ENCODE measurements around the gene CTNNA3.

The CTNNA3 gene

DNA sequence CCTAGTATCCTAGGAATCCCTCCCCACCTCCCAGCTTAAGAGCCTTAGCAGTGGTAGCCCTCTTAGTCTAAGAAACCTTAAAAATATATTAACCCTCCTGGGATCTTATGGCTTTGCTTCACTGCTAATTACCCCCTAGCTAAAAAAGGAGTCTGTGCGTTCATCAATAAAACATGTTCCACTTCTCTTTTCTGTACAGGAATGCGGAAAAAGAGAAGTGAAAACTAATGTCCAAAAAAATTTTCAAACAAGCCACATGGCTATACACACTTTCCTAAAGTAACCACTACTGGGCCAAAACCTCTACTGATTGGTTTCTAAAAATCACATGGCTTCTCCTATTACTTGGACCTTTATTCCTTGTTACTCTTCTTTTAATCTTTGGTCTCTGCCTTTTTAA is 1437.3 kb downstream of the CTNNA3 start:
- no peak for DNase-seq

DNA sequence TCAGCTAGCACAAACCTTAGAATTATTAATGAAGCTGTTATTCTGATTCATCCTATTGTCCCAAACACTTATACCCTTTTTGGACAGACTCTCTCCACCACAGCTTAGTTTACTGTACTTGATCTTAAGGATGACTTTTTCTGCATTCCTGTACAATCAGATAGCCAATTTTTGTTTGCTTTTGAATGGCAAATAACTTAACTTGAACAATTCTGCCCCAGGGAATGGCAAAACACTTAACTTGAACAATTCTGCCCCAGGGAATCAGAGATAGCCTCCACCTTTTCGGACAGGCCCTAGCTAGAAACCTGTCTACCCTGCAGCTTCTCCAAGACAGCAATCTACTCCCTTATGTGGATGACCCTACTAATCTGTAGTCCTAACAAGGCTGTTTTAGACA is 1438.2 kb downstream of the CTNNA3 start:
- DNase-seq, result no peak

DNA sequence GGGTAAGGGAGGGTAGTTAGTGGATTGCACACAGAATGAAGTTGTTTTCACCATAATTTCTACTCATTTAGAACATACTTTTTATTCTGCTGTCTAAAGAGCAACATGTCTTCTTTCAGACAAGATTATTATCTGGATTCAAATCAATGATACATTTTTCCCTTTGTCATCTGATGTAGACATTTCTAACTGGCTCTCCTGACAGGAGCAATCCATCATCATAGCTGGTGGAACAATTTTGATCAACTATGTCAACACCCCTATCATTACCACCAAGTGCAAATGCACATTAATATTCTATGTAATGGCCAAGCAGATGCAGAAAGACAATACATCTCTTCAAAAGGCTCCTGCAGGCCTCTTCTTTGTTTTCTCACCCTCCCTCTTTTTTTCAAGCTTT is 1443.0 kb downstream of the CTNNA3 start:
- no peak for DNase-seq

DNA sequence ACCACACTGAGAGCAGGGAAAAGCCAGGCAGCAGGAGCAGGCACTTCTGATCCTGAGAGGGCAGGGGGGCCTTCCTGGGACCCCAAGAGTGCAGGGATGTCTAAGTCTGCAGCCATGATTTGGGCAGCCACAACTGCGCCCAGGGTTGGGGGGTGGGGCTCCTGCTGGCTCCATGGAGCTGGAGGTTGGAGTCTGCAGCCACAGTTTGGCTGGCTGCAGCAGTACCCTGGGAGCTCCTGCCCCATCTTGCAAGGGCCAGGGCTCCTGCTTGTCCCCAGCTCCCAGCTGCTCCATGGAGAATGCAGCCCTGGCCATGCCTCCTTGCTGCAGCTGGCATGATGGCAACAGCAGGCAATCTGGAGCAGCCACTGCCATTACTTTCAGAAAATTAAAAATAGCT is 1449.8 kb downstream of the CTNNA3 start:
- no peak for DNase-seq

DNA sequence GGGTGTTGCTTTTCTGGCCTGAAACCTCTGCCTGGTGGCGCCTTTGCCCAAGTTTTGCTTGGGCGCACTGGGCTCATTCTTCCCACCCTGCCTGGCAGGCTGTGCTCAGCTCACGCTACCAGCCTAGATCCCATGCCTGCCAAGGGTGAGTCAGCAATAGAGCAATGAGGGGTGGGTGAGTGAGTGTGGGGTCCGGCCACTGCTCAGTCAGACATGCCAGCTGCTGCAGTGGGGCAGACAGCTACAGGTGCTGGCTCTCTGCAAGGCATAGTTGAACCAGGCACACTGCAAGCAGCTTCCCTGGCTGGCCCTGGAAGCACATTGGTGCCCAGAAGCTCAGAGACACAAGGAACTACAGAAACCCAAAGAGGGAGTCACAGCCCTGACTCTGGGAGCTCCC is 1451.0 kb downstream of the CTNNA3 start:
- DNase-seq, result no peak

DNA sequence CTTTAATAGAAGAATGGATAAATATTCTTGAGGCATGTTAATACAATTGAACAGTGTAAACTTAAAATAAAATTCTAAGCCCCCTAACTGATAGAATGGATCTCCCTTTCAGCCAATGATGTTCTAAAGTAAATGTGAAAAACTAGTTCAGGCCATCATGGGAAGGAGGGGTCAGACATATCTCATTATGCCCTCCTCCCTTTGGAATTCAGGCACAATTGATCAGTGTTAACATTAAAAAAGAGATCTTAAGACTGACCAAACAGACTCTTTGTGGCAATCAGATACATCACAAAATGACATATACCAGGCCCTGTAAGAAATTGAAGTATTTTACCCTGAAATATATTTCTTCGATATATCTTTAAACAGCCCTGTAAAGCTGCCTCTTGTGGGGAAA is 1453.1 kb downstream of the CTNNA3 start:
- DNase-seq, result no peak

DNA sequence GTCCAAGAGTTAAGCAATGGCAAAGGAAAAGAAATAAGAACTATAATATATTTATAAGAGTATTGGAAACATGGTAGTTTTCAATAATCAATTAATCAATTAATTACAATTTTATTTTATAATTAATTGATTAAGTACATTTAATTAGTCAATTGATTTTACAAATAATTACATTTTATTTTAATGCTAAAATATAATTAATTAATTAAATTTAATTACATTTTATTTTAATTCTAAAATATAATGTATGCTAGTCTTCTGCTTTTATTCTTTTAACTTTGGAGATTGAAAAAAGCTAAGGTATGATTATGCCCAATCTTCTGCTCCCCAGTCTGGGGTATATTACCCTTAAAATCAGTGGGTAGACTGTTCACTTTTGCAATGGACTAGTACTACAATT is 1456.9 kb downstream of the CTNNA3 start:
- no peak for DNase-seq

DNA sequence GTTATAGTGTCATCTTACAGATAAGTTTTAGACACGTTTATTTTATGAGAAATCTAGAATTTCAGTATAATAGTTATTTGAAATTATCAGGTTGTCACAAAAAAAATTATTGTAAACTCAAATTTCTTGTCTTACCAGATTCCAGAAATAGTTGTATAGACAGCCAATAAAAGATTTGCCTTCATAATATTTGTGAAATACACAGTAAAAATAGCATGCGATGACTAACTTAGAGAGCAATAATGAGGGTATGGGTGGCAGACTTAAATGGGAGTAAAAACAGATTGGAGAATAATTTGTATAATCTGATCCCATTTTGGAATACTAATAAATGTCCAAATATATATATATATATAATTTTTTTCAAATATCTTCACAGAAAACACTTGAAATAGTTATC is 1457.7 kb downstream of the CTNNA3 start:
- no peak for DNase-seq

DNA sequence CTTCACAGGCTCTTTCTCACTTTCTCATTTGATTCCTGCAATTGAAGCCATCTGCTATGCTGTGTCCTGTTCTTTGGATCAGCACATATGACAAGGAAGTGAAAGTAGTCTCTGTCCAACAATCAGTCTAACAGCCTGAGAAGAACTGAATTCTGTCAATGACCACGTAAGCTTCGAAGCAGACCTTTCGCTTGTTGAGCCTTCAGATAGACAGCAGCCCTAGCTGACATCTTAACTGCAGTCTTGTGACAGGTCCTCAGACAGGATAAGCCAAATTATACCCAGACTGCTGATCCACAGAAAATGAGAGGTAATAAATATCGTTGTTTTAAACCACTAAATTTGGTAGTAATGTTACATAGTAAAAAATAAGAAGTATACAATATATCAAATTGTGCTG is 1461.1 kb downstream of the CTNNA3 start:
- DNase-seq, result no peak

DNA sequence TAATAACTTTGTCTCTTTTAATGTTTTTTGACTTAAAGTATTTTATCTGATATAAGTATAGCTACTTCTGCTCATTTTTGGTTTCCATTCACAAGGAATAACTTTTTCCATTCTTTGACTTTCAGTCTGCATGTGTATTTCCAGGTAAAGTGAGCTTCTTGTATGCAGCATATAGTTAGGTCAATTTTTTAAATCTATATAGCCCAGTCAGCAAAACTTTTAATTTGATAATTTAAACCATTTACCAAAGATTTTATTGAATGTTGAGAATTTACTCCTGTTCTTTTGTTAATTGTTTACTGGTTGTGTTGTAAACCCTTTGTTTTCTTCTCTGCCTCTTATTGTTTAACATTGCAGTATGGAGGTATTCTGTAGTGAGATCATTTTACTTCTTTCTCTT is 1467.1 kb downstream of the CTNNA3 start:
- DNase-seq, result no peak

DNA sequence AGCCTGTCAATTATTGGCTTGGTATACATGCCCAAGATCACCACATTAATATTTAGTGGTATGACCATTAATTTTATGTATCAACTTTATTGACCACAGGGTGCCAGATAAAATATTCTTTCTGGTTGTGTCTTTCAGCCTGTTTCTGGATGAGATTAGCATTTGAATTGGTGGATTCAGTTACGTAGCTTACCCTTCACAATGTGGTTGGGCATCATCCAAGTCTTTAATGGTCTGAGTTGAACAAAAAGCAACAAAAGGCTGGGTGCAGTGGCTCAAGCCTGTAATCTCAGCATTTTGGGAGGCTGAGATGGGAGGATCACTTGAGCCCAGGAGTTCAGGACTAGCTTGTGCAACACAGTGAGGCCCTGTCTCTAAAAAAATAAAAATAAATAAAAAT is 1472.3 kb downstream of the CTNNA3 start:
- DNase-seq, result no peak

DNA sequence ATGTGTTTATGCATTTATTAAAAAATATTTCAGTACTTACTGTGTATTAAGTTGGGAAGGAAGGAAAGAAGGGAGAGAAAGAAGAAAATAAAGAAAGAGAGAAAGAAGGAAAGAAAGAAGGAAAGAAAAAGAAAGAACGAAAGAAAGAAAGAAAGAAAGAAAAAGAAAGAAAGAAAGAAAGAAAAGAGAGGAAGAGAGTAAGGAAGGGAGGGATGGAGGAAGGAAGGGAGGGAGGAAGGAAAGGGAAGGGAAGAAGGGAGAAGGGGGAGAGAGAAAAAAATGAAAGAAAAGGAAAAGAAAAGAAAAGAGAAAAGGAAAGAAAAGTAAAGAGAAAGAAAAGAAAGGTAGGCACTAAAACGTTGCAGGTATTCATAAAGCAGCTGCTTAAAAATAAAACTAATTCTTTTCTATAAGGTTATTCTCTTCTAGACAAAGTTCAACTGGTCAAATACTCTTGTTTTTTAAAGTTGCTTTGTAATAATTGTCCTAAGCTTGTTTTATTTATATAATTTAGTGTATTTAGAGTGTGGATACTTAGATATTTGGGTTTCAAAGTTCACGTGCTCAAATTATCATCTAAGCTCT is 1473.4 kb downstream of the CTNNA3 start:
- DNase-seq, result no peak

DNA sequence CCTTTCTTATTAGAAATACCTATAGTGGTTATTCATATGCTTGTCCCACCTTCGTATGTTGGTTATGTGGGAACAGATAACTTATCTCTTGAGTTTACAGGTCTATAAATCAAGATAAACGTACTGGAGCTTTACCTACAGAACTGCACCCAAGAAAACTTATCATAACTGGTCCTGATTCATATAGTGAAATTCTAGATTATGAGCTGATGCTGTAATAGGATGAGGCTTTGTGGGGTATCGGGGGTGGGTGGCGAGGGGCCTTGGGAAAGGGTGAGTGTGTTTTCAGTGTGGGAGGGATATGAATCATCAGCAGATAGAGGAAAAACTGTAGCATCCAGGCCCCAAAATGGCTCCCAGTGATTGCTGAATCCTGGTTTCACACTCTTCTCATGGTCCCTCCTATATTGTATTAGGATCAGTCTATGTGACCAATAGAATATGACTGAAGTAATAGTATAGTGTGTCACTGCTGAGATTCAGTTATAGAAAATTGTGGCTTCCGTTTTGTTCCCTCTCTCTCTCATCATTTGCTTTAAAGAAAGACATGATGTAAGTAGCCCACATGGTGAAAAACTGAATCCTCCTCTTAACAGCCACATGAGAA is 1476.9 kb downstream of the CTNNA3 start:
- DNase-seq, result no peak

DNA sequence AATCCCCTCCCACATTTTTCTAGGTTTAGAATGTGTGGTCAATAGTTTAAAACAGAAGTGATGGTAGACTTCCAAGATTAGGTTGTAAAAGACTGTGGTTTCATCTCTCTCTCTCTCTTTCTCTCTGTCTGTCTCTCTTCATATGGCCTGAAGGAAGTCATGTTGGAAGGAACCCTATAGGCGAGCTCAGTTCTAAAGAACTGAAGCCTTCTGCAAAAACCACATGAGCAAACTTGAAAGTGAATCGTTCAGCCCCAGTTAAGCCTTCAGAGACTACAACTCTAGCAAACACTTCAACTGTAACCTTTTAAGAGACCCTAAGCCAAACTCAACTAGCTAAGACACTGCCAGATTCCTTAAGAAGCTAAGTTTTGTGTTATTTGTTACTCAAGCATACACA is 1477.7 kb downstream of the CTNNA3 start:
- no peak for DNase-seq

DNA sequence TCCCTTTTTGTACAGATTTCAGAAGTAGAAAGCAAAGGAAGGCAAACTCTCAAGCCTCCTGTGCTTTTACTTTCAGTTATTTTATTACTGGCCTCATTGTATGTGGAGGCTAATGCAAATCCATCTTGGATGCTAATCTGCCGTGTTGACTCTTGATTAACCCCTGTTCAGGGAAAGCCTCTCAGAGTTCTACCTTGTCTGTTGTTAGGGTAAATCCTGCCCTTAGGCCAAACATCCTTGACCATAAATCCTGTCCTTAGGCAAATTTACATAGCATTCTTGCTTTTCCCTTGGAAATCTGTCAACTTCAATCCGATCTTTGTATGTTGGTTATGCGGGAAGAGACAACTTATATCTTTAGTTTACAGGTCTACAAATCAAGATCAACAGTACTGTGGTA is 1480.1 kb downstream of the CTNNA3 start:
- no peak for DNase-seq

DNA sequence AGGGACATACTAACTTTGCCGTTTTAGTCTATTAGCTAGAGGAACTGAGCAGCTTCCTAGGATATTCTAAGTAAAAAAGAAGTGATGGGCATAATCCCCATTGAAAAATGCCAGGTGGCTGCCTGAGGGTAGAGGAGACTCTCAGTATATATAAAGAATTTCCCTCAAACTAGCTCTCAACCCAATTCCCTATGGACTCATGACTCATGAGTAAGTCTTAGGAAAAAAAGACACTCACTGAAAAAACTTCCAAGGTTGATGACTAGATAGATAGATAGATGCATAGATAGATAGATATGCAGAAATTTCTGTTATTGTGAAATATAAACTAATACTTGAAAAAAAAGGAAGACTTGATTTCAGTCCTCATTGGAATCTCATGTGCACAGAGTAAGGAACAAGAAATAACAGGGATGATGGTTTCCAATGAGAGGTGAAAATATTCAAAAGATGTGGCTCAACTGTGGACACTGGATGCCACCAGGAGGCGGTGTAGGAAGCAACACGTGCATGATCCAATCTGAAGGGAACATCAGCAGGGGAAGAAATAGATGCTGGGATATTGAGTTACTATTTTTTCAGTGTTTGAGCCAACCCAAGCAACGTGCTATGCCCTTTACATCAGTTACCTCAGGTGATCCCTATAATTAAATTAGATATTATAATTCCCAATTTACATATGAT is 1481.1 kb downstream of the CTNNA3 start:
- no peak for DNase-seq

DNA sequence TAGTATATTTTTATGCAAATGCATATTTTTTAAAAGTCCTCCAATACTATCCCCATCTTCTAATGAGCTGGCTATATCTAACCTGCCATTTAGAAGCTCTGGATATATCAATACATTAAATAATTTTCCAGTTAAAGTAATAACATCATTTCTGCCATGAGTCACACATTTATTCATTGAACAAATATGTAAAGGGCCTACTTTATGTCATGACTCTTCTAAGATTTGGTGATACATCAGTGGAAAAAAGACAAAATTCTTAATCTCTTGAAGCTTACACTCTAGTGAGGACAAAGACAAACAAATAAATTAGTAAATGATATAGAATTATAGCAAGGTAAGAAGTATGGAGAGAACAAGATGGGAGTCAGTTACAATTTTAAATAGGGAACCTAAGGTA is 1487.0 kb downstream of the CTNNA3 start:
- no peak for DNase-seq

DNA sequence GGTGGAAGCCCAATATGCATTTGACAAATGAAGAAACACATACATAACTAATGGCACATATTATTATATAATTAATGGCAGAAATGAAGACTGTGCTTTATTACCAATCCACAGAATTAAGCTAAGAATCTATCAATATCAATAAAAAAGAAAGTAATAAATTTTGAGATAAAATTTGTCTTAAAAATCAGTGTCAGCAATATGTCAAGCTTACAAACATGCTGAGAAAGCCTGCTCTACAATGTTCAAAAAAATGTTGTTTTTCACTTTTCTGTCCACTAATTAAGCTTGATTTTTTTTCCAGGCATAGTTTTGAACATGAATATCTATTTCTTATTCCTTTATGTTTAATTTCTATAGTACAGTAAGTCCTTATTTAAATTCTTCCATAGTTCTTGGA is 1491.2 kb downstream of the CTNNA3 start:
- DNase-seq, result no peak

DNA sequence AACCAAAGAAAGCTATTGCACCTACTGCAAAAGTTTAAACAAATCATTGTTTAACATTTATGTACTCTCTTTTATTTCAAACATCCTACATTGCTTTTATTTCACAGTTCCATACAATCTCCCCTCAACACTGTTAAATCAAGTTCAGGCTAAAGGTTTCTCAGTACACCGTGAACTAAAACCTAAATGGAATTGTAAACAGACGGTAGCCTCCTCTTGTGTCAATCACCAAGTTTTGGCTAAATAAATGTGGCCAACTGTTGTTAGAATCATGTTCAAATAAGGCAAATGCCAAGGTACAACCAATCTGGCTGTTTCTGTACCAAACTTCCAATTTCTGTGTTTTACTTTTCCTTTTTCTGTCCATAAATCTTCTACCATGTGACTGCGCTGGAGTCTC is 1493.9 kb downstream of the CTNNA3 start:
- no peak for DNase-seq

DNA sequence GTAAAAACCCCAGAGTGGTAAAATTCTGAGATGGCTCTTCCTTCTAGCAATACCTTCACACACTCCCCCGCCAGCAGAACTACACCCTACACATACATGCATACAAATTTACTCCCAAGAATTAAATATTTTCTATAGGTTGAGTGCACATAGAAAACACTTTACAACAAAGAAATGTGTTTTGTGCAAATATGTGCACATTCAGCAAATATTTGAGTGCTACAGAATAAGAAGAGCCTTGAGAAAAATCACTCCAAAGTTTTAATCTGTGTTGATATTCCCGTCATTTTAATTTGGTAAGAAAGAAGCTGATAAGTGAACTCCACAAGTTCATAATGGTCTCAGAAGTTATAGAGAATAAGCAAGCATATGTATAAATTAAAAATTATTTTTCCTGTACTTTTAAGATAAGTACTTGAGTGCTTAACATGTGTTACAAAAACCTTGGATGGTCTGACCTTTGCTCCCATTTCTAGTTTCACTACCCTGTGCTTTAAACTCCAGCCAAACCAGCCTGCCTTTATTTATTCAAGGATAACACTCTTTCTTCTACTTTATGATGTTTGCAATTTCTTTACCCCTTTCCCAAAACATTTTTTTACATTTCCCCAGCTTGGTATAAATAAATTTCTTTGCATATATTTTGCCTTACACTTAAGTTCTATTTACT is 1503.7 kb downstream of the CTNNA3 start:
- DNase-seq, result no peak

DNA sequence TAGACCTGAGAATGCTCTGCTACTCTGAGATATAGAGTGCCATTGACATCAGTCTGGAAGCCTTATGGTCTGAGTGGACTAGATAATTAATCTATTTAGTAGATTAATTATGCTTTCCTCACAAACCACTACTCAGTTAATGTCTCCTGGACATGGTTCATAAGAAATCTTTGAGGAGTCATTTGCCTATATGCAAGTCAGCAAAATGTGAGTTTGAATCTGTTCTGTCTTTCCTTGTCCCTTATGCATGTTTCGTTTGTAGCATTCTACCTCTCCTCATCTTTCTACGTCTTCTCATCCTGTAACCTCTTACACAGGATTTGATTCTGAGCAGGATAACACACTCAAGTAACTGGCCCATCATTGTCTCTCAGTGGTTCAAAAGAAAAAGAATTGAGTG is 1505.6 kb downstream of the CTNNA3 start:
- DNase-seq, result no peak

DNA sequence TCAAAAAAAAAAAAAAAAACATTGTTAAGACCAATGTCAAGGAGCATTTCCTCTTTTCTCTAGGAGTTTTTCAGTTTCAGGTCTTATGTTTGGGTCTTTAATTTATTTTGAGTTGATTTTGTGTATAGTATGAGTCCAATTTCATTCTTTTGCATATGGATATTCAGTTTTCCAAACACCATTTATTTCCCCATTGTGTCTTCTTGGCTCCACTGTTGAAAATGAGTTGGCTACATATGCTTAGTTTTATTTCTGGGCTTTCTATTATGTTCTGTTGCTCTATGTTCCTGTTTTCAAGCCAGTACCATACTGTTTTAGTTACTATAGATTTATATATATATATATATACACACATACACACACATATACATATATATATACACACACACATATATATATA is 1506.7 kb downstream of the CTNNA3 start:
- no peak for DNase-seq

DNA sequence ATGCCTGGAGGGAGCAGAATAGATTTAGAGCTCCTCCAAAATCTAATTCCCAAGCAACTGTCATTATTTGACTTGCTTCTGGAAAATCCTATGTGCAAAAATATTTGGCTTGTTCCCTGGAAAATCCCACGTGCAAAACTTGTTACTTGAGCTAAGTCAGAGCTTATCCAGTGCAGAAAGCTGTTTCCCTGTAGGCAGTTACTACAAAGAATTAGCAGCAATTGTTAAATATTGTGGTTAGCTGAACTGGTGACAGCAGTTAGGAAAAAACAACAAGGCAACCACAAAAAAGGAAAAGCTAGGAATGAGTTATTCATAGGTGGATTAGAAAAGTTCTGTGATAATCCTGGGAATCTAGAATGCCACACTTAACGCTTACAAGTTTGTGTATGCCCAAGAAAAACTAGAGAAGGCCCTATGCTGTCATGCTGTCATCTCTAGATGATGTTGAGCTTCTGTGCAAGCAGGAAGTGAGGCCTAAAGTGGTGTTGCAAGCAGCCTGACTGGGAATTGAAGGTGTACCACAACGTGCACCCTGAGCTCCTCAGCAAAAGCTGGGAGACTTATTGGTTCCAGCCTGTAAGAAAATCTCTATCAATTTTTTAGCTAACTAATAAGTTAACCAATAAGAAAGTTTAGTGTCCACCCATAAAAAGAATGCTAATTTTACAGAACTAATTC is 1508.8 kb downstream of the CTNNA3 start:
- no peak for DNase-seq

DNA sequence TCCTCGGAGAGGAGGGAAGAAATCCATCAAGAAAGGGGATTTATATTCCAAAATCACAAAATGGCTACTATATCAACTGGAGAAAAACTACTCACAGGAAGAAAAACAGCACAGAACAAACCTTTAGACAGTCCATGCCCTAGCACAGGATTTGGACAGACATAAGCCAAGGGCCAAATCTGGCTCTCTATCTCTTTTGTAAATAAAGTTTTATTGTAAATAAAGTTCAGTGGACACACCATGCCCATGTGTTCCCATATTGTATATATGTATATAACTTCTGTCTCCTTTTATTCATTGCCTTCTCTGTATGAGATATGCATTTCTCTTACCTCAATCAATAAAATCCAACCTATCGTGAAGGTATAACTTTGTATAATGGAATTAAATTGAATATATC is 1513.0 kb downstream of the CTNNA3 start:
- DNase-seq, result no peak

All from right forelimb (tissue), 1 donor.